Cardiac muscle cell (in vitro differentiated cells and primary cell): Measurements from ENCODE around the gene P2RY6. TPM values are rescaled to one million over a fixed set of nuclear protein-coding genes. Genes with fewer than 3 reads are reported as not detected.

ENCODE experiments used
- DNase-seq, 2 donors: peaks; one replicate each; pipeline versions ENCODE4 v3.0.0 to v3.0.0-alpha.2; 2010 to 2017; ENCODE audit warnings: low read depth in 1 of 2, low spot score in 1 of 2
- H3K27ac ChIP-seq: fragments of 200-600 bp; sonication (generic); 2 replicates; pipeline ENCODE4 v1.5.1; 2016
- H3K27me3 ChIP-seq: fragments of 200-600 bp; sonication (generic); 2 replicates; pipeline ENCODE4 v1.6.0; 2016; ENCODE audit warnings: control low read depth
- H3K36me3 ChIP-seq: fragments of 200-600 bp; sonication (generic); 2 replicates; pipeline ENCODE4 v1.5.1; 2016; ENCODE audit warnings: control low read depth
- H3K4me1 ChIP-seq: fragments of 200-600 bp; sonication (generic); 2 replicates; pipeline ENCODE4 v1.8.1; 2017; ENCODE audit warnings: low read depth, mild to moderate bottlenecking, mixed run types
- H3K4me3 ChIP-seq: fragments of 200-600 bp; sonication (generic); 2 replicates; pipeline ENCODE4 v1.5.1; 2016; ENCODE audit warnings: mild to moderate bottlenecking
- H3K9me3 ChIP-seq: fragments of 200-600 bp; sonication (generic); 2 replicates; pipeline ENCODE4 v1.5.1; 2017; ENCODE audit warnings: low read depth, mild to moderate bottlenecking, control low read depth
- polyA plus RNA-seq: library from polyadenylated mRNA; unstranded; fragments of >200 nt; fragmentation: Nextera tagmentation; extraction: Ambion mirVana; gene quantifications from 2 replicates; pipeline ENCODE4 v1.2.1, GENCODE V29; 2016
- total RNA-seq: library from RNA; depleted of rRNA; stranded (reverse); fragments of >200 nt; gene quantifications from 2 replicates; pipeline ENCODE4 v1.2.3, GENCODE V29; 2016
- TF ChIP-seq, protein P1 (sequence below): IDR thresholded peaks from 2 replicates; pipeline ENCODE4 v1.5.1; 2012; ENCODE audit warnings: low read depth, mild to moderate bottlenecking, low read length

Gene P2RY6
- total and polyA plus RNA-seq, 2 experiments from 2014 or later, result 0.39 TPM; not detected in 1

GRCh38 chr11:73290536-73290935 lies 18.4 kb downstream of the P2RY6 start:
- H3K4me3 ChIP-seq, result no peak overlapping the region
- no peaks in the 10 kb centered on the region for H3K36me3 ChIP-seq
- no peak overlapping the region for H3K27ac ChIP-seq
- no peaks in the 10 kb centered on the region for H3K9me3 ChIP-seq
- H3K4me1 ChIP-seq, result peaks cover 9% of the 10 kb centered on the region
- DNase-seq, result no peak
- TF ChIP-seq, protein P1, sequence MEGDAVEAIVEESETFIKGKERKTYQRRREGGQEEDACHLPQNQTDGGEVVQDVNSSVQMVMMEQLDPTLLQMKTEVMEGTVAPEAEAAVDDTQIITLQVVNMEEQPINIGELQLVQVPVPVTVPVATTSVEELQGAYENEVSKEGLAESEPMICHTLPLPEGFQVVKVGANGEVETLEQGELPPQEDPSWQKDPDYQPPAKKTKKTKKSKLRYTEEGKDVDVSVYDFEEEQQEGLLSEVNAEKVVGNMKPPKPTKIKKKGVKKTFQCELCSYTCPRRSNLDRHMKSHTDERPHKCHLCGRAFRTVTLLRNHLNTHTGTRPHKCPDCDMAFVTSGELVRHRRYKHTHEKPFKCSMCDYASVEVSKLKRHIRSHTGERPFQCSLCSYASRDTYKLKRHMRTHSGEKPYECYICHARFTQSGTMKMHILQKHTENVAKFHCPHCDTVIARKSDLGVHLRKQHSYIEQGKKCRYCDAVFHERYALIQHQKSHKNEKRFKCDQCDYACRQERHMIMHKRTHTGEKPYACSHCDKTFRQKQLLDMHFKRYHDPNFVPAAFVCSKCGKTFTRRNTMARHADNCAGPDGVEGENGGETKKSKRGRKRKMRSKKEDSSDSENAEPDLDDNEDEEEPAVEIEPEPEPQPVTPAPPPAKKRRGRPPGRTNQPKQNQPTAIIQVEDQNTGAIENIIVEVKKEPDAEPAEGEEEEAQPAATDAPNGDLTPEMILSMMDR, result no peak
- peaks cover 4% of the 10 kb centered on the region for H3K27me3 ChIP-seq

- TF ChIP-seq, protein P1, result no peak
- peaks cover 4% of the 10 kb centered on the region for H3K27me3 ChIP-seq
- H3K4me1 ChIP-seq, result peaks cover 9% of the 10 kb centered on the region
- DNase-seq, result no peak
- H3K36me3 ChIP-seq, result no peaks in the 10 kb centered on the region
- H3K4me3 ChIP-seq, result no peak overlapping the region
- H3K27ac ChIP-seq, result no peak overlapping the region
- H3K9me3 ChIP-seq, result no peaks in the 10 kb centered on the region
These were observed 19.1 kb downstream of the P2RY6 start for GRCh38 chr11:73291196-73291595.

DNA sequence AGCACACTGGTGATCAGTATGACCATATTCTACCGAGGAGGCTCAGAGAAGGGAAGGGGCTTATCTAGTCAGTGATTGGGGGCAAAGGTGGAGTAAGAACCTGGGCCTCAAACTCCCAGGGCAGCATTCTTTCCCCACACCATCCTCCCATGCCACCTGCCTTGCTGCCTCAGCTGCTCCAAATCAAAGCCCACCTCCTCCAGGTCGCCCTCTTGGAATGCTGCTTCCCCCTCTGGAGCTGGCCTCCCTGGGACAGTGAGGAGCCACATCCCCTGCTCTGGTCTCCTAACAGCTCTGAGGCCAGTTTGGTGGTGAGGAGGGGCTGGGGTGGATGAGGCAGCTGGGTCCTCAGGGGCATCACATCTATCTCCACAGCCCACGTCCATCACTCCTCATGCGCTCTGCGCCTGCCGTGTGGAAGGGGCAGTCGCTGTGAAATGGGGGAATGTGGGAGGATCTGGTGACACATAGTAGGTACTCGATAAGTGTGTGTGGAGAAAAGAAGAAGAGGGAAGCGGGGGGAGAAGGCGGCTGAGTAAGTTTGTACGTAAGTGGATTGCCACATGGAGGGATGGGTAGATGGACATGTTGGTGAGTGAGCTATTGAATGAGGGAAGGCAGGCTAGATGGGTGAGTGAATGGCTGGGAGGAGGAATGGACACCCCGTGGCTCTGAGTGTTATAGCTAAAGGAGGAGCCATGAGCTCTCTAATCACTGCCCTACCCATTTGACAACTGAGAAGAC lies 19.8 kb downstream of the P2RY6 start:
- Histone ChIP-seq H3K27ac (no peak overlapping the region), H3K4me3 (no peak overlapping the region), H3K36me3 (no peaks in the 10 kb centered on the region), H3K4me1 (peaks cover 9% of the 10 kb centered on the region), H3K9me3 (no peaks in the 10 kb centered on the region), H3K27me3 (peaks cover 4% of the 10 kb centered on the region)
- DNase-seq, result no peak
- TF ChIP-seq, protein P1, result no peak

DNA sequence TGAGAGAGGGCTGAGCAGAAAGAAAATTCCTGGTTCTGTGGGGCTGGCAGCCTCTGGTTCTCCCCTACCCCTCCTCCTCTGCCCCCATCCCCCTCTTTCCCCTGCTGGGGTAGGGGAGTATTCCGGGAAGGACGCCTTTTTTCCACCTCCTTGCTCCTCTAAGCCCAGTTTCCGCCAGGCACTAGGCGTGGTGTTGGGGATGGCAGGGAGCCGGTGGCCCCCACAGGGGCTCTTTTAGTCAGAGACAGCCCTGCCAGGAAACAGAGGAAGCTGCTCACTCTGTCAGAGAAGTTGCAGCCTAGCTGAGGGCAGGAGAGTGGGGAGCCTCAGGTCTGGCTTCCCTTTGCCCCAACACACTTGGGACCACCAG lies 20.4 kb downstream of the P2RY6 start:
- no peak overlapping the region for H3K27ac ChIP-seq
- TF ChIP-seq, protein P1, result no peak
- H3K27me3 ChIP-seq, result peaks cover 4% of the 10 kb centered on the region
- DNase-seq, result peak in 1 of 2 donors; percentile 56
- H3K9me3 ChIP-seq, result no peaks in the 10 kb centered on the region
- H3K36me3 ChIP-seq, result no peaks in the 10 kb centered on the region
- H3K4me1 ChIP-seq, result peaks cover 9% of the 10 kb centered on the region
- H3K4me3 ChIP-seq, result no peak overlapping the region

GRCh38 chr11:73293356-73293936 lies 21.3 kb downstream of the P2RY6 start:
- Histone ChIP-seq H3K27me3 (peaks cover 4% of the 10 kb centered on the region), H3K9me3 (no peaks in the 10 kb centered on the region), H3K36me3 (no peaks in the 10 kb centered on the region), H3K27ac (no peak overlapping the region), H3K4me1 (peaks cover 9% of the 10 kb centered on the region), H3K4me3 (no peak overlapping the region)
- TF ChIP-seq, protein P1, result no peak
- DNase-seq, result no peak
